Lung microvascular endothelial cell (primary cell): ENCODE results near the gene MPHOSPH6. TPM values are rescaled to one million over a fixed set of nuclear protein-coding genes. Genes with fewer than 3 reads are reported as not detected.
"Not testable (repeated sequence)": the region's sequence is repeated elsewhere in the genome, so short reads cannot be mapped to it uniquely, and the experiment has no call there.

ENCODE experiments used
- DNase-seq, 2 donors: peaks; one replicate each; pipeline versions ENCODE4 v3.0.0 to v3.0.0-alpha.2; 2010; ENCODE audit warnings: low read depth in 2 of 2
- total RNA-seq: library from RNA; depleted of rRNA; stranded (reverse); fragments of >200 nt; gene quantifications from 2 replicates; pipeline ENCODE4 v1.2.1, GENCODE V29; 2014

Gene MPHOSPH6
- total RNA-seq, 1 donor from 2014 or later, result 16.5 TPM

DNA sequence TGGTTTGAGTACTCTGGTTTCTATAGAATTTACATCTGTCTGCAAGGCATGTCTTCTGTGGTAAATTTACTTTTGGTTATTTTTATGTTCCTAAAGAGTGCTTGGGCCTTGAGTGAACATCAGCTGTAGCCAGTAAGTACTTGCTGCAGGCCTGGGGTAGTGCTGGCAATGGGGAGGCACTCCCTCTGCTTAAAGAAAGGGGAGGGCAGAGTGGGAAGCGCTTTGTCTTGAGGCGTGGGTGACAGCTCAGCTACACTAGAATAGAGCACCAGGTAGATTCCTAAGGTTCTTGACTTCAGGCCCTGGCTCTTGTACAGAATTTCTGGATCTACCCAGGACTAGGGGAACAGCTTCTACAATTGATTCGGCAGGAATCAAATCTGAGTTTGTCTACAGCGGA lies 50.6 kb downstream of the MPHOSPH6 start:
- DNase-seq, result no peak

DNA sequence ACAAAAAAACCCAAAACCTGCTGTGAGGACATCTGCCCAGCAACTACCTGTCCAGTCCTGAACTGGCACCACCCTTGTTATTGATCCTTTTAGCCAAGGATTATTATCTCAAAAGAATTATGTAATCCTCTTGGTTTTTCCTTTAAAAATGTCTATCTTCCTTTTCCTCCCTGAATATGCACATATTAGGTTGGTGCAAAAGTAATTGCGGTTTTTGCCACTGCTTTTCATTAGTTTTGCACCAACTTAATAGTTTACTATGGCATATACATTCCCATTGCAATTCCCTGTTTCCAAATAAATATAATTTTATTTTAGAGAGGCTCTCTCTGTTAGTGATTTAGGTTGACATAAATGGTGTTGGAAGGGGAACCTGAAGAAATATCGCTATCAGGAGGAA lies 51.3 kb downstream of the MPHOSPH6 start:
- DNase-seq, result no peak

DNA sequence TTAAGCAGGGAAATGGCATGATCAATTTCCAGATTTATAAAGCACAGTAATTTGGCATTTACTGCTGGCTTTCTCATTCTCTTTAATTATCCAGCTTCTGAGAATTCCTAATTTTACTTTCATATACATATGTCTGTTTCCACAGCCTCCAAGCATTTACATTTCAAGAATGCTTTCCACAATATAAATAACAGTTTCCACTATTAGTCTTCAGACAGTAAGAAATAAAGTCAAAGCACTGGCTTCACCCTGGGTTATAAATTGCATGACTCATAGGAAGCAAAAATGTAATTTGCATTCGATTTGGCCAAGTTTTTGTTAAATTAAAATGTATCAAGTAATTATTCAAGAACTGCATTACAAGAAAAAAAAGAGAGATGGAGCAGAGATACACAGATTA lies 53.5 kb downstream of the MPHOSPH6 start:
- DNase-seq, result peak in 1 of 2 donors; percentile 22

DNA sequence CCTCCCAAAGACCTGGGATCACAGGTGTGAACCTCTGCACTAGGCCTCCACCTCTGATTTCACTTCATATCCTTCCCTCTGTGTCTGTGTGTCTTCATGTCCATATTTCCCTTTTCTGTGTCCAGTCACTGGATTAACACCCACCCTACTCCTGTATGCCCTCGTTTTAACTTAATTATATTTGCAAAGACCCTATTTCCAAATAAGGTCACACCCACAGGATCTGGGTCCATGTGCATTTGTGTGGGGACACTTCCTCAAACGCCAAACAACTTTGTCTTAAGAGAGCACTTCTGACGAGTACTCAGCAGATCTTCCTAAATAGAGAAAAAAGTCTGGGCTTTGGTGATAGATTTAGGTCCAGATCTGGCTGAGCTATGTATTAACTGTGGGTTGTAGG lies 56.3 kb downstream of the MPHOSPH6 start:
- DNase-seq, result no peak

DNA sequence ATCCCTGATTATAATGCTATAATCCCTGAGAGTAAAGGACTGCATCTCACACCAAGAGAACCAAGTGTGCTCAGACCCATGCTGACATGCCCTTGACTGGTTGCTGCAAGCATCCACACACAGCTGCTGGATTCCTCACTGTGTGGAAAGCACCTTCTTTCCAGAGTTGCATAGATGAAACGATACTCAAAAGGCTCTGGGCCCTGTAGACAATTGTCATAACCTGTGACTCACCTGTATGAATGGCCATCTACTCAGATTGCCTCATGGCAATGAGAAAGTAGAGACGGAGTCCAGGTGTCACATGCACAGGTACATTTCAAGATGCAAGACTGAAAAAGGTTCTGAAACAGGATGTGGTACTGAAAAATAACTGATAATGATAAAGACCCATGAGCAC lies 58.1 kb downstream of the MPHOSPH6 start:
- DNase-seq, result no peak

DNA sequence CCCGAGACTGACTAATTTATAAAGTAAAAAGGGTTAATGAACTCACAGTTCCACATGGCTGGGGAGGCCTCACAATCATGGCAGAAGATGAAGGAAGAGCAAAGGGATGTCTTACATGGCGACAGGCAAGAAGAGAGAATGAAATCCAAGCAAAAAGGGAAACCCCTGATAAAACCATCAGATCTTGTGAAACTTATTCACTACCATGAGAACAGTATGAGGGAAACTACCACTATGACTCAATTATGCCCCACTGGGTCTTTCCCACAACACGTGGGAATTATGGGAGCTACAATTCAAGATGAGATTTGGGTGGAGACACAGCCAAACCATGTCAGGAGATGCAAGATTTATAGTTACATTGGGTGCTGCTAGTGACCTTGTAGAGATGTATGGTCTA lies 60.8 kb downstream of the MPHOSPH6 start:
- not testable (repeated sequence) for DNase-seq

DNA sequence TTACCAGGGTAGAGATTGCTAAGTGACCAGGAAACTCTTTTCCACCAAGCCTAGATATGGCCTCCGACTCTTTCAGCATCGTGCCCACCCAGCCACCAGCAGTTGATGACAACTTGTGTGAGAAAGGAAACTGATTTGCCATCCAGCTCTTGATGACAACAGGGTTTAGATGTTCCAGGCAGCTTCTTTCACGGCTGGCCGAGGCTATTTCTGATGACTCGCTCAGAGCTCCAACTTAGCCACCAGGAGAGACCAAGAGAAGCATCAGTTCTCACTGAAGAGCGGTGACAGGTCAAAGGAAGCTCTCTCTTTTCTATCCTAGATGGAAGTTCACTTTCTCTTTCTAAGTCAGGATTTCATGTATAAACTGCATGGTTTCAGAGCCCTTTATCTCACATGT lies 61.2 kb downstream of the MPHOSPH6 start:
- DNase-seq, result no peak

DNA sequence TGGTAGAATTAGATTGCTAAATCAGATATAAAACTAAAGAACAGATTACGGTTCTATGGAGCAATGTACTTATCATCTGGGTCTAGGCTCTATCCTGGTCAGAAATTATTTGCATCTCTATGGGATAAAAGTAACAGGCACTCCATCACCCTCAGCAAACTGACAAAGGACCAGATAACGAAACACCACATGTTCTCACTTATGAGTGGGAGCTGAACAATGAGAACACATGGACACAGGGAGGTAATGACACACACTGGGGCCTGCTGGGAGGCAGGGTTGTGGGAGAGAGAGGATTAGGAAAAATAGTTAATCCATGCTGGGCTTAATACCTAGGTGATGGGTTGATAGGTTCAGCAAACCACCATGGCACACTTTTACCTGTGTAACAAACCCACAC lies 61.9 kb downstream of the MPHOSPH6 start:
- no peak for DNase-seq

DNA sequence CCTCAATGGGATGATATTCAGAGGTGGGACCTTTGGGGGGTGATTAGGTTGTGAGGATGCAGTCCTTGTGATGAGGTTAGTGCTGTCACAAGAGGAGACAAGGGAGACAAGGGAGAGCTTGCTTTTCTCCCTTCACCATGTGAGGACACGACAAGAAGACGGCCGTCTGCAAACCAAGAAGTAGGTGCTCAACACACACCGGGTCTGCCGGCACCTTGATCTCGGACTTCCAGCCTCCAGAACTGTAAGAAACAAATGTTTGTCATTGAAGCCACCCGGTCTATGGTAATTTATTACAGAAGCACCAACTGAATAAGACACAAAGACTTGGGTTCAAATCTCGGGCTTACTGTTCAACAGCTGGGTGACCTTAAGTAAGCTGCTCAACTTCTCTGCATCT lies 64.9 kb downstream of the MPHOSPH6 start:
- no peak for DNase-seq

Other genes with a start within 250 kb of the MPHOSPH6 start
- gene SDR42E1, start 158.8 kb downstream of the MPHOSPH6 start, total RNA-seq, result 3.7 and 4.2 TPM in 2 replicates
- 155 and 398 TPM in 2 replicates for gene HSD17B2, start 135.0 kb downstream of the MPHOSPH6 start, total RNA-seq